Measurements from ENCODE around the gene CLNK. TPM values are rescaled to one million over a fixed set of nuclear protein-coding genes. Genes with fewer than 3 reads are reported as not detected.

The CLNK gene
- total RNA-seq, 1 experiment from 2014 or later, result not detected

- Histone ChIP-seq H4K5ac (ENCODE audit: insufficient read length, low read depth, low read length) (no peak overlapping the region), H2BK120ac (ENCODE audit: low read depth, low read length, poor library complexity, severe bottlenecking) (no peak overlapping the region), H4K20me1 (ENCODE audit: control insufficient read depth, insufficient read depth, insufficient read length) (no peaks in the 10 kb centered on the region), H3K14ac (ENCODE audit: insufficient read depth, low read length) (no peak overlapping the region), H2AK5ac (ENCODE audit: insufficient read length, low read length) (no peak overlapping the region), H4K8ac (replicated peaks; ENCODE audit: insufficient read length, low read depth, low read length) (no peak overlapping the region), H2AFZ (ENCODE audit: low read length) (no peak overlapping the region), H3K4me2 (ENCODE audit: insufficient read depth, insufficient read length, low read length) (no peak overlapping the region), H2BK5ac (ENCODE audit: insufficient read length, low read length) (no peak overlapping the region), H2BK12ac (ENCODE audit: insufficient read length, low read depth, low read length) (no peak overlapping the region), H3K4me1 (ENCODE audit: insufficient read depth, low read length) (no peaks in the 10 kb centered on the region), H3K27ac (ENCODE audit: insufficient read length, low read depth, low read length) (no peak overlapping the region), H3K23ac (ENCODE audit: insufficient read length, low read depth, low read length) (no peak overlapping the region), H2BK15ac (ENCODE audit: low read depth, low read length) (no peak overlapping the region), H3K9me3 (ENCODE audit: control insufficient read depth, low read depth, low read length) (no peaks in the 10 kb centered on the region), H3K4ac (ENCODE audit: low read depth, low read length) (no peak overlapping the region), H3T11ph (ENCODE audit: low read length) (no peak overlapping the region), H3K56ac (ENCODE audit: insufficient read length, low read depth, low read length) (no peak overlapping the region), H3K18ac (ENCODE audit: insufficient read length, low read depth, low read length) (no peak overlapping the region), H4K91ac (ENCODE audit: insufficient read length, low read depth, low read length) (no peak overlapping the region), H3K79me2 (ENCODE audit: insufficient read depth, low read length) (no peaks in the 10 kb centered on the region), H3K79me1 (ENCODE audit: insufficient read depth, low read depth, low read length, poor library complexity, severe bottlenecking) (no peaks in the 10 kb centered on the region), H3K27me3 (ENCODE audit: insufficient read depth, low read length) (no peaks in the 10 kb centered on the region), H3K23me2 (ENCODE audit: insufficient read length, low read depth, low read length, poor library complexity, severe bottlenecking) (no peaks in the 10 kb centered on the region), H2BK20ac (ENCODE audit: low read depth, low read length, poor library complexity, severe bottlenecking) (no peak overlapping the region), H3K9ac (ENCODE audit: extremely low read depth, insufficient read length, low read length) (no peak overlapping the region)
- no peak overlapping the region for H3K4me3 Mint-ChIP-seq
- H3K27me3 Mint-ChIP-seq (ENCODE audit: low read depth), result no peaks in the 10 kb centered on the region
- TF ChIP-seq, protein P1, sequence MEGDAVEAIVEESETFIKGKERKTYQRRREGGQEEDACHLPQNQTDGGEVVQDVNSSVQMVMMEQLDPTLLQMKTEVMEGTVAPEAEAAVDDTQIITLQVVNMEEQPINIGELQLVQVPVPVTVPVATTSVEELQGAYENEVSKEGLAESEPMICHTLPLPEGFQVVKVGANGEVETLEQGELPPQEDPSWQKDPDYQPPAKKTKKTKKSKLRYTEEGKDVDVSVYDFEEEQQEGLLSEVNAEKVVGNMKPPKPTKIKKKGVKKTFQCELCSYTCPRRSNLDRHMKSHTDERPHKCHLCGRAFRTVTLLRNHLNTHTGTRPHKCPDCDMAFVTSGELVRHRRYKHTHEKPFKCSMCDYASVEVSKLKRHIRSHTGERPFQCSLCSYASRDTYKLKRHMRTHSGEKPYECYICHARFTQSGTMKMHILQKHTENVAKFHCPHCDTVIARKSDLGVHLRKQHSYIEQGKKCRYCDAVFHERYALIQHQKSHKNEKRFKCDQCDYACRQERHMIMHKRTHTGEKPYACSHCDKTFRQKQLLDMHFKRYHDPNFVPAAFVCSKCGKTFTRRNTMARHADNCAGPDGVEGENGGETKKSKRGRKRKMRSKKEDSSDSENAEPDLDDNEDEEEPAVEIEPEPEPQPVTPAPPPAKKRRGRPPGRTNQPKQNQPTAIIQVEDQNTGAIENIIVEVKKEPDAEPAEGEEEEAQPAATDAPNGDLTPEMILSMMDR (conservative IDR thresholded peaks at IDR 0.05), result no peak
- peaks cover 2 to 12% of the 10 kb centered on the region in 2 experiments; a peak in 2 of 4 replicates for H3K4me1 Mint-ChIP-seq
- WGBS (ENCODE audit: extremely low coverage, insufficient read length, low lambda C conversion rate), result no CpG with 5 or more reads among the region's 4 CpGs
- DNase-seq, result no peak
- H3K9me3 Mint-ChIP-seq, result no peaks in the 10 kb centered on the region
- peak overlapping the region in 1 of 3 experiments; percentile 63; a peak in 1 of 7 replicates for H3K27ac Mint-ChIP-seq
- H3K36me3 Mint-ChIP-seq (ENCODE audit: insufficient read depth in 1 of 3, low read depth in 3 of 3), result no peaks in the 10 kb centered on the region
These were observed 46.6 kb upstream of the CLNK start for GRCh38 chr4:10731162-10731561.

Measured in H9 (cell line).